IMR-90 (cell line): ENCODE results near the gene TNS3. TPM values are rescaled to one million over a fixed set of nuclear protein-coding genes. Genes with fewer than 3 reads are reported as not detected.

ENCODE experiments used
- ATAC-seq: fragments of 200-7000 bp; cut with Tn5 transposase; 2 replicates; pipeline ENCODE4 v1.9.1; 2020; ENCODE audit warnings: low read depth, mild to moderate bottlenecking, moderate library complexity
- BruUV-seq: library from RNA; stranded (reverse); fragments of 400-500 nt; replicated peaks from 2 replicates; lab custom pipeline; 2021; lab: Mats Ljungman, UMichigan
- CTCF ChIA-PET: fragments of 300-600 bp; formaldehyde crosslinking; extraction: SDS; loops from one replicate; lab custom pipeline; 2021; ENCODE audit warnings: antibody characterized with exemption; lab: Yijun Ruan, JAX
- POLR2A ChIA-PET: fragments of 300-600 bp; sonication (Branson Sonifier 250); formaldehyde crosslinking; loops from one replicate; lab custom pipeline; 2022; ENCODE audit warnings: antibody characterized with exemption; ENCODE audit not compliant: unreplicated experiment; lab: Charles Lee
- DNase-seq: peaks from one replicate; pipeline ENCODE4 v3.0.0; 2013
- H2AFZ ChIP-seq: replicated peaks from 2 replicates; pipeline ENCODE3; 2013; ENCODE audit warnings: low read length, mild to moderate bottlenecking; ENCODE audit not compliant: poor library complexity
- H2AK5ac ChIP-seq: 2 replicates; pipeline ENCODE4 v1.6.1; 2013; ENCODE audit warnings: low read depth, low read length, inconsistent platforms
- H2AK9ac ChIP-seq: replicated peaks from 2 replicates; pipeline ENCODE3; 2013; ENCODE audit warnings: mild to moderate bottlenecking, low read depth, low read length, moderate library complexity; ENCODE audit not compliant: poor library complexity
- H2BK120ac ChIP-seq: 2 replicates; pipeline ENCODE4 v1.6.1; 2013; ENCODE audit warnings: low read depth, low read length, inconsistent platforms
- H2BK15ac ChIP-seq: 3 replicates; pipeline ENCODE4 v1.6.1; 2013; ENCODE audit warnings: low read depth, low read length, inconsistent platforms
- H2BK20ac ChIP-seq: 2 replicates; pipeline ENCODE4 v1.6.1; 2013; ENCODE audit warnings: low read depth, mild to moderate bottlenecking, inconsistent platforms, low read length, moderate library complexity
- H2BK5ac ChIP-seq: 2 replicates; pipeline ENCODE4 v1.6.1; 2013; ENCODE audit warnings: mild to moderate bottlenecking, low read depth, low read length, inconsistent platforms; ENCODE audit not compliant: poor library complexity, severe bottlenecking
- H3K14ac ChIP-seq: replicated peaks from 2 replicates; pipeline ENCODE4 v1.6.1; 2013; ENCODE audit warnings: low read depth, low read length, inconsistent platforms
- H3K18ac ChIP-seq: 2 replicates; pipeline ENCODE4 v1.6.1; 2013; ENCODE audit warnings: low read depth, low read length, control low read depth
- H3K23ac ChIP-seq: 2 replicates; pipeline ENCODE4 v1.6.1; 2013; ENCODE audit warnings: low read depth, low read length, inconsistent platforms
- H3K27ac ChIP-seq: 2 replicates; pipeline ENCODE4 v1.5.1; 2013; ENCODE audit warnings: mild to moderate bottlenecking, control low read depth, low read length; ENCODE audit not compliant: insufficient read depth
- H3K27me3 ChIP-seq: 2 replicates; pipeline ENCODE4 v1.6.1; 2013; ENCODE audit warnings: low read length; ENCODE audit not compliant: control insufficient read depth, insufficient read depth
- H3K36me3 ChIP-seq: 2 replicates; pipeline ENCODE4 v1.6.1; 2013; ENCODE audit warnings: low read length, mixed read lengths; ENCODE audit not compliant: control insufficient read depth, insufficient read depth
- H3K4ac ChIP-seq: 2 replicates; pipeline ENCODE4 v1.6.1; 2013; ENCODE audit warnings: low read depth, low read length, inconsistent platforms
- H3K4me1 ChIP-seq: 2 replicates; pipeline ENCODE4 v1.6.1; 2013; ENCODE audit warnings: low read length, mixed read lengths; ENCODE audit not compliant: control insufficient read depth, insufficient read depth
- H3K4me2 ChIP-seq: 2 replicates; pipeline ENCODE4 v1.6.1; 2013; ENCODE audit warnings: low read depth, mild to moderate bottlenecking, control low read depth, low read length, moderate library complexity
- H3K4me3 ChIP-seq: 2 replicates; pipeline ENCODE4 v1.5.1; 2013; ENCODE audit warnings: low read depth, mild to moderate bottlenecking, control low read depth, low read length, moderate library complexity; ENCODE audit not compliant: insufficient read depth
- H3K56ac ChIP-seq: 2 replicates; pipeline ENCODE4 v1.6.1; 2013; ENCODE audit warnings: low read length, inconsistent platforms; ENCODE audit not compliant: insufficient read depth; ENCODE audit errors: extremely low read depth
- H3K79me1 ChIP-seq, 2 experiments: 2 replicates each; pipeline ENCODE4 v1.6.1; 2013; ENCODE audit warnings: low read length in 2 of 2, inconsistent platforms in 1 of 2, low read depth in 1 of 2
- H3K9ac ChIP-seq: 2 replicates; pipeline ENCODE4 v1.6.1; 2013; ENCODE audit warnings: low read depth, low read length, control low read depth
- H3K9me1 ChIP-seq: 2 replicates; pipeline ENCODE4 v1.6.1; 2013; ENCODE audit warnings: low read length, inconsistent platforms; ENCODE audit not compliant: insufficient read depth
- H3K9me3 ChIP-seq: 2 replicates; pipeline ENCODE4 v1.6.1; 2013; ENCODE audit warnings: low read length; ENCODE audit not compliant: control insufficient read depth, insufficient read depth
- H4K20me1 ChIP-seq: 2 replicates; pipeline ENCODE4 v1.6.1; 2013; ENCODE audit warnings: low read length, inconsistent platforms; ENCODE audit not compliant: insufficient read depth
- H4K5ac ChIP-seq: 2 replicates; pipeline ENCODE4 v1.6.1; 2013; ENCODE audit warnings: mild to moderate bottlenecking, low read depth, low read length, control low read depth
- H4K8ac ChIP-seq, 2 experiments: 2 replicates each; pipeline ENCODE4 v1.6.1; 2013; ENCODE audit warnings: low read depth in 2 of 2, low read length in 2 of 2, control low read depth in 1 of 2, inconsistent platforms in 1 of 2
- H4K91ac ChIP-seq: 2 replicates; pipeline ENCODE4 v1.6.1; 2013; ENCODE audit warnings: low read depth, low read length, inconsistent platforms; ENCODE audit not compliant: insufficient read depth
- RAD21 ChIP-seq: IDR thresholded peaks from 2 replicates; pipeline ENCODE4 v1.6.1; 2012; ENCODE audit warnings: low read length, improper control_type of control experiment
- RCOR1 ChIP-seq: IDR thresholded peaks from 2 replicates; pipeline ENCODE4 v1.6.1; 2012; ENCODE audit warnings: mild to moderate bottlenecking, low read length, improper control_type of control experiment; ENCODE audit not compliant: insufficient replicate concordance
- WGBS, 2 experiments: methylation state at CpG; one replicate each; pipeline versions ENCODE4 v1.1.5 to v1.1.7; 2013; ENCODE audit warnings: missing lambda C conversion rate in 2 of 2; ENCODE audit not compliant: insufficient read length in 1 of 2; ENCODE audit errors: extremely low coverage in 2 of 2; 5-methylcytosine and 5-hydroxymethylcytosine counted together
- dilution Hi-C: fragments of 300-500 bp; cut with HindIII; formaldehyde crosslinking; loops from one replicate; pipeline ENCODE4 v1.14.3; 2018; ENCODE audit warnings: low sequenced_read_pairs; ENCODE audit not compliant: unreplicated experiment
- in situ Hi-C: fragments of 300-500 bp; cut with MboI; formaldehyde crosslinking; loops from 3 replicates; pipeline ENCODE4 v1.14.3; 2019; ENCODE audit warnings: low sequenced_read_pairs, inconsistent platforms, mixed read lengths
- intact Hi-C: fragments of 100-400 bp; cut with micrococcal nuclease; formaldehyde crosslinking; loops from 2 replicates; pipeline ENCODE4 v1.10.0; 2022
- polyA plus RNA-seq, 3 experiments: library from polyadenylated mRNA; depleted of rRNA; stranded (reverse); fragments of >200 nt; gene quantifications; 2 replicates each; pipeline ENCODE4 v1.2.3, GENCODE V29; 2012; ENCODE audit warnings: low replicate concordance in 1 of 3
- total RNA-seq: library from RNA; depleted of rRNA; stranded (reverse); fragments of >200 nt; gene quantifications from 2 replicates; pipeline ENCODE4 v1.2.3, GENCODE V29; 2012
- TF ChIP-seq, protein P1 (sequence below): conservative IDR thresholded peaks from 2 replicates; pipeline ENCODE4 v1.5.1; 2012; ENCODE audit warnings: mild to moderate bottlenecking, low read depth, low read length, improper control_type of control experiment

TNS3 gene
- total and polyA plus RNA-seq, 2 of the 4 experiments (the other 2 are of a cell fraction) = 64.3 to 79.2 TPM

DNA sequence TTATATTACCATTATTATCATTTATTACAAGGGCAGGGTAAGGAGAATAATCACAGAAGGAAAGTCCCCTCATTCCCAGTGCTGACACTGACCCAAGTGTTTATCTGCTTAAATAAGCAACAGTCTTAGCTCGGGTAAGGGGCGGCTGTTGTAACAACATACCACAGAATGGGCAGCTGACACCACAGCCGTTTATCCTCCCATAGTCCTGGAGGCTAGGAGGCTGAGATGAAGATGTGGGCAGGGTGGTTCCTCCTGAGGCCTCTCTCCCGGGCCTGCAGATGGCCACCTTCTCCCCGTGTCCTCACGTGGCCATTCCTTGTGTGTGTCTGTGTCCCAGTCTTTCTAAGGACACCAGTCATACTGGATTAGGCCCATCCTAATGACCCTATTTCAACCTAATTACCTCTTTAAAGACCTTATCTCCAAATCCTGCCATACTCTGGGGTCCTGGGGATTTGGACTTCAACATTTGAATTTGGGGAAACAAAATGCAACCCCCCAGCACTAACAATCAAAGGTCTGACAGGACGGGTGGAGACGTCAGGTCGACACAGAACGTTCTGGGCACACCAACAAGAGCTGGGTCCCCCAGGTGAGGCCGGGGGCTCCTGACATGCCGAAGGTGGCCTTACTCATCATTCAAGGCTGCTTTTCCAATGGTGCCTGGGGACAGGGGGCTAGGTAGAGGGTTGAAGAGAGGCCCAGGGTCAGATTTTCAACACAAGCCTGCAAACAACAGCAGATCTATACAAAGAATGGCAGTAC is 93.5 kb downstream of the TNS3 start:
- DNase-seq = peak; percentile 65
- Histone ChIP-seq H2BK20ac (peak overlapping the region; percentile 6; the same call in 1 of the 2 replicates), H3K36me3 (peaks cover 3% of the 10 kb centered on the region; the same call in 1 of the 2 replicates), H3K4ac (peak overlapping the region; percentile 51; the same call in 1 of the 2 replicates), H3K14ac (peak overlapping the region; percentile 39; the same call in 1 of the 2 replicates), H3K9me3 (no peaks in the 10 kb centered on the region), H3K27ac (no peak overlapping the region), H2AFZ (no peak overlapping the region), H3K79me1 (peaks cover 77 to 87% of the 10 kb centered on the region in 2 experiments), H2AK5ac (peak overlapping the region; percentile 67; the same call in 1 of the 2 replicates), H3K23ac (0 out of 2 replicates have a peak overlapping the region, but pooled peaks have one; percentile 60), H3K4me3 (no peak overlapping the region), H3K4me1 (peaks cover 22% of the 10 kb centered on the region), H4K8ac (peak overlapping the region in 1 of 2 experiments; percentile 42; a peak in 1 of 4 replicates), H3K56ac (no peak overlapping the region), H2BK120ac (peak overlapping the region; percentile 22; the same call in 1 of the 2 replicates), H2AK9ac (peak overlapping the region; percentile 34), H3K9ac (no peak overlapping the region), H3K4me2 (no peak overlapping the region), H3K27me3 (no peaks in the 10 kb centered on the region), H4K5ac (peak overlapping the region; percentile 59; the same call in 1 of the 2 replicates), H3K18ac (peak overlapping the region; percentile 61; the same call in 1 of the 2 replicates), H4K91ac (no peak overlapping the region), H2BK15ac (peak overlapping the region; percentile 23; the same call in 1 of the 3 replicates), H4K20me1 (peaks cover 56% of the 10 kb centered on the region), H2BK5ac (no peak overlapping the region), H3K9me1 (peaks cover 45% of the 10 kb centered on the region)
- BruUV-seq = no TSS peak
- ChIA-PET POLR2A (no interaction called here), CTCF (interaction anchor here (0.7 kb wide), 1 partner anchor 275 kb away, joined by 7 read pairs; no protein-coding TSS in a partner anchor)
- ATAC-seq = peak; percentile 50; the same call in 1 of the 2 replicates
- intact Hi-C loops (no loop called here), in situ Hi-C loops (no loop called here), dilution Hi-C loops (no loop called here)
- TF ChIP-seq, protein P1, sequence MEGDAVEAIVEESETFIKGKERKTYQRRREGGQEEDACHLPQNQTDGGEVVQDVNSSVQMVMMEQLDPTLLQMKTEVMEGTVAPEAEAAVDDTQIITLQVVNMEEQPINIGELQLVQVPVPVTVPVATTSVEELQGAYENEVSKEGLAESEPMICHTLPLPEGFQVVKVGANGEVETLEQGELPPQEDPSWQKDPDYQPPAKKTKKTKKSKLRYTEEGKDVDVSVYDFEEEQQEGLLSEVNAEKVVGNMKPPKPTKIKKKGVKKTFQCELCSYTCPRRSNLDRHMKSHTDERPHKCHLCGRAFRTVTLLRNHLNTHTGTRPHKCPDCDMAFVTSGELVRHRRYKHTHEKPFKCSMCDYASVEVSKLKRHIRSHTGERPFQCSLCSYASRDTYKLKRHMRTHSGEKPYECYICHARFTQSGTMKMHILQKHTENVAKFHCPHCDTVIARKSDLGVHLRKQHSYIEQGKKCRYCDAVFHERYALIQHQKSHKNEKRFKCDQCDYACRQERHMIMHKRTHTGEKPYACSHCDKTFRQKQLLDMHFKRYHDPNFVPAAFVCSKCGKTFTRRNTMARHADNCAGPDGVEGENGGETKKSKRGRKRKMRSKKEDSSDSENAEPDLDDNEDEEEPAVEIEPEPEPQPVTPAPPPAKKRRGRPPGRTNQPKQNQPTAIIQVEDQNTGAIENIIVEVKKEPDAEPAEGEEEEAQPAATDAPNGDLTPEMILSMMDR = no peak
- no peak for TF ChIP-seq RCOR1
- no peak for TF ChIP-seq RAD21
- WGBS, 2 experiments = 74% methylated on average over 3 of the region's 12 CpGs; no CpG with 5 or more reads in 1 of the 2 experiments
